Trophoblast cell (in vitro differentiated cells and primary cell): ENCODE measurements around the gene NDRG4.

Experiments
- DNase-seq, 2 donors: peaks; one replicate each; pipeline ENCODE4 v3.0.0-alpha.2; 2016
- H2AFZ ChIP-seq: 2 replicates; pipeline ENCODE4 v1.6.1; 2013; ENCODE audit warnings: low read length, moderate library complexity, mild to moderate bottlenecking; ENCODE audit not compliant: insufficient read depth, poor library complexity
- H2AK5ac ChIP-seq: 2 replicates; pipeline ENCODE4 v1.6.1; 2013; ENCODE audit warnings: mild to moderate bottlenecking, low read length
- H2BK120ac ChIP-seq: 2 replicates; pipeline ENCODE4 v1.6.1; 2013; ENCODE audit warnings: low read length, mild to moderate bottlenecking, moderate library complexity; ENCODE audit not compliant: insufficient read depth, poor library complexity
- H2BK12ac ChIP-seq: 2 replicates; pipeline ENCODE4 v1.6.1; 2013; ENCODE audit warnings: mild to moderate bottlenecking, low read length, moderate library complexity
- H2BK5ac ChIP-seq: 2 replicates; pipeline ENCODE4 v1.6.1; 2013; ENCODE audit warnings: low read length, low read depth, moderate library complexity, mild to moderate bottlenecking; ENCODE audit not compliant: poor library complexity
- H3K14ac ChIP-seq: 2 replicates; pipeline ENCODE4 v1.6.1; 2013; ENCODE audit warnings: mild to moderate bottlenecking, low read length
- H3K18ac ChIP-seq: 2 replicates; pipeline ENCODE4 v1.6.1; 2013; ENCODE audit warnings: mild to moderate bottlenecking, low read length
- H3K23ac ChIP-seq: 2 replicates; pipeline ENCODE4 v1.6.1; 2013; ENCODE audit warnings: low read length
- H3K27ac ChIP-seq: 2 replicates; pipeline ENCODE4 v1.5.1; 2013; ENCODE audit warnings: low read depth, mild to moderate bottlenecking, inconsistent platforms, low read length, moderate library complexity
- H3K27me3 ChIP-seq: 2 replicates; pipeline ENCODE4 v1.6.1; 2013; ENCODE audit warnings: inconsistent platforms, mild to moderate bottlenecking, low read length, moderate library complexity; ENCODE audit not compliant: insufficient read depth
- H3K36me3 ChIP-seq, 2 experiments: 1 replicate in 1 of 2; 2 replicates in 1 of 2; pipeline ENCODE4 v1.6.1; 2013; ENCODE audit warnings: low read length in 2 of 2, mild to moderate bottlenecking in 2 of 2, moderate library complexity in 1 of 2; ENCODE audit not compliant: insufficient read depth in 2 of 2, control insufficient read depth in 1 of 2
- H3K4ac ChIP-seq: 2 replicates; pipeline ENCODE4 v1.6.1; 2013; ENCODE audit warnings: low read depth, mild to moderate bottlenecking, low read length, moderate library complexity
- H3K4me1 ChIP-seq, 2 experiments: 1 replicate in 1 of 2; 2 replicates in 1 of 2; pipeline ENCODE4 v1.6.1; 2013; ENCODE audit warnings: low read length in 2 of 2, mild to moderate bottlenecking in 2 of 2, moderate library complexity in 1 of 2; ENCODE audit not compliant: insufficient read depth in 2 of 2, control insufficient read depth in 1 of 2
- H3K4me2 ChIP-seq: 2 replicates; pipeline ENCODE4 v1.6.1; 2013; ENCODE audit warnings: inconsistent platforms, mild to moderate bottlenecking, low read length, moderate library complexity
- H3K4me3 ChIP-seq: 2 replicates; pipeline ENCODE4 v1.5.1; 2013; ENCODE audit warnings: mild to moderate bottlenecking, low read depth, low read length, inconsistent platforms
- H3K79me1 ChIP-seq: one replicate; pipeline ENCODE4 v1.6.1; 2013; ENCODE audit warnings: low read length
- H3K79me2 ChIP-seq: 2 replicates; pipeline ENCODE4 v1.6.1; 2013; ENCODE audit warnings: low read length, mild to moderate bottlenecking; ENCODE audit not compliant: control insufficient read depth, insufficient read depth, poor library complexity
- H3K9ac ChIP-seq: 2 replicates; pipeline ENCODE4 v1.6.1; 2013; ENCODE audit warnings: mild to moderate bottlenecking, low read length
- H3K9me3 ChIP-seq: 2 replicates; pipeline ENCODE4 v1.6.1; 2013; ENCODE audit warnings: low read depth, mild to moderate bottlenecking, control low read depth, inconsistent platforms, low read length; ENCODE audit not compliant: insufficient read depth
- H4K12ac ChIP-seq: 2 replicates; pipeline ENCODE4 v1.6.1; 2013; ENCODE audit warnings: low read depth, mild to moderate bottlenecking, low read length, moderate library complexity
- H4K8ac ChIP-seq: 2 replicates; pipeline ENCODE4 v1.6.1; 2013; ENCODE audit warnings: low read depth, mild to moderate bottlenecking, low read length, moderate library complexity
- H4K91ac ChIP-seq: one replicate; pipeline ENCODE4 v1.6.1; 2013; ENCODE audit warnings: low read depth, mild to moderate bottlenecking, low read length, moderate library complexity
- WGBS: extraction: QIAGEN DNeasy Blood & Tissue Kit; methylation state at CpG from one replicate; pipeline ENCODE4 v1.1.7; 2013; ENCODE audit warnings: missing lambda C conversion rate; ENCODE audit not compliant: insufficient read length, insufficient coverage; ENCODE audit errors: extremely low coverage; 5-methylcytosine and 5-hydroxymethylcytosine counted together

The NDRG4 gene

GRCh38 chr16:58461056-58461455, 38.9 kb upstream of the NDRG4 start:
- H4K91ac ChIP-seq: no peak overlapping the region
- H4K8ac ChIP-seq: no peak overlapping the region
- H3K79me1 ChIP-seq: no peaks in the 10 kb centered on the region
- H3K4ac ChIP-seq: no peak overlapping the region
- no peak overlapping the region for H4K12ac ChIP-seq
- no peak overlapping the region for H2AK5ac ChIP-seq
- H3K14ac ChIP-seq: no peak overlapping the region
- peaks cover 40% of the 10 kb centered on the region for H3K27me3 ChIP-seq
- no peak overlapping the region for H3K4me2 ChIP-seq
- no peak overlapping the region for H2BK120ac ChIP-seq
- H3K23ac ChIP-seq: no peak overlapping the region
- no peak overlapping the region for H3K18ac ChIP-seq
- H3K4me3 ChIP-seq: no peak overlapping the region
- H2BK12ac ChIP-seq: no peak overlapping the region
- no peaks in the 10 kb centered on the region for H3K9me3 ChIP-seq
- WGBS: no CpG with 5 or more reads among the region's 5 CpGs
- H2AFZ ChIP-seq: no peak overlapping the region
- no peak overlapping the region for H3K27ac ChIP-seq
- DNase-seq: no peak
- no peaks in the 10 kb centered on the region for H3K4me1 ChIP-seq
- H3K36me3 ChIP-seq: no peaks in the 10 kb centered on the region
- no peaks in the 10 kb centered on the region for H3K79me2 ChIP-seq
- no peak overlapping the region for H3K9ac ChIP-seq
- H2BK5ac ChIP-seq: no peak overlapping the region

- no peak overlapping the region for H3K4me3 ChIP-seq
Observed at GRCh38 chr16:58461640-58462039, 38.3 kb upstream of the NDRG4 start.

GRCh38 chr16:58462089-58462488, 37.9 kb upstream of the NDRG4 start:
- no peaks in the 10 kb centered on the region for H3K9me3 ChIP-seq
- no peaks in the 10 kb centered on the region for H3K79me1 ChIP-seq
- no peaks in the 10 kb centered on the region for H3K79me2 ChIP-seq
- H4K8ac ChIP-seq: no peak overlapping the region
- no peak overlapping the region for H4K91ac ChIP-seq
- no peak overlapping the region for H2BK12ac ChIP-seq
- no peak overlapping the region for H3K14ac ChIP-seq
- no peak overlapping the region for H3K4me2 ChIP-seq
- no peak for DNase-seq
- H3K18ac ChIP-seq: no peak overlapping the region
- H2BK5ac ChIP-seq: no peak overlapping the region
- H2AK5ac ChIP-seq: no peak overlapping the region
- WGBS: no CpG with 5 or more reads among the region's 4 CpGs
- H3K27me3 ChIP-seq: peaks cover 47% of the 10 kb centered on the region
- H4K12ac ChIP-seq: no peak overlapping the region
- H3K27ac ChIP-seq: no peak overlapping the region
- H2AFZ ChIP-seq: no peak overlapping the region
- H3K4me3 ChIP-seq: no peak overlapping the region
- H3K23ac ChIP-seq: no peak overlapping the region
- H3K4me1 ChIP-seq: no peaks in the 10 kb centered on the region
- no peak overlapping the region for H3K4ac ChIP-seq
- H2BK120ac ChIP-seq: no peak overlapping the region
- no peak overlapping the region for H3K9ac ChIP-seq
- no peaks in the 10 kb centered on the region for H3K36me3 ChIP-seq

More at GRCh38 chr16:58461640-58462039, 38.3 kb upstream of the NDRG4 start:
- no peak overlapping the region for H2BK5ac ChIP-seq
- no peak overlapping the region for H2AK5ac ChIP-seq
- no peak overlapping the region for H4K12ac ChIP-seq
- H3K79me2 ChIP-seq: no peaks in the 10 kb centered on the region
- H3K23ac ChIP-seq: no peak overlapping the region
- no CpG with 5 or more reads among the region's 7 CpGs for WGBS
- no peak overlapping the region for H2BK12ac ChIP-seq
- H4K8ac ChIP-seq: no peak overlapping the region
- H3K79me1 ChIP-seq: no peaks in the 10 kb centered on the region
- H4K91ac ChIP-seq: no peak overlapping the region
- H2AFZ ChIP-seq: no peak overlapping the region
- H2BK120ac ChIP-seq: no peak overlapping the region
- H3K4me2 ChIP-seq: no peak overlapping the region
- H3K4me1 ChIP-seq: no peaks in the 10 kb centered on the region
- no peak overlapping the region for H3K4ac ChIP-seq
- H3K27ac ChIP-seq: no peak overlapping the region
- peaks cover 46% of the 10 kb centered on the region for H3K27me3 ChIP-seq
- H3K18ac ChIP-seq: no peak overlapping the region
- DNase-seq: no peak
- H3K9me3 ChIP-seq: no peaks in the 10 kb centered on the region
- H3K14ac ChIP-seq: no peak overlapping the region
- H3K9ac ChIP-seq: no peak overlapping the region
- no peaks in the 10 kb centered on the region for H3K36me3 ChIP-seq

DNA sequence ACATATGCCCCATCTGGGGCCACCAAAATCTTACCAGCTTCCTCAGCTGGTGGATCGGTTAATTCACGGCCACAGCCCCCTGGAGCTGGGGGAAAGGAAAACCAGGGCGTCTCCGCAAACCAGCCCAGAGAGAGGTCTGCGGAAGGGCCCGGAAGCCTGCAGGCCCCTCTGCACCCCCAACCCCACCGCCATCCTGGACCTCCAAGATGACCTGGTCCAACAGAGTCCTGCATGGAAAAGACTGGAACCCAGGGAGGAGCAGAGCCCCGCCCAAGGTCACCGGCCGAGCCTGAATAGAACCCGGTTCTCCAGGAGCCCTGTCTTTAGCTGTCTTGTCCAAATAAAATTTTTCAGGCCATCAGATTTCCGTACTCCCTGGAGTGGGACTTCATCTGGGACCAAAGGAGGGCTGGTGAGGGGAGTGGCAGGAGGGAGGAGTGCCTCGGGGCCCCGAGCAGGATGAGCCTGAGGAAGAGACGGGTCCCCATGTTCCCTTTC, 37.4 kb upstream of the NDRG4 start:
- Histone ChIP-seq H3K4me2 (no peak overlapping the region), H4K12ac (no peak overlapping the region), H2BK120ac (no peak overlapping the region), H3K27ac (no peak overlapping the region), H3K79me2 (no peaks in the 10 kb centered on the region), H2BK12ac (no peak overlapping the region), H3K23ac (no peak overlapping the region), H4K91ac (no peak overlapping the region), H3K4me1 (no peaks in the 10 kb centered on the region), H2BK5ac (no peak overlapping the region), H3K4me3 (no peak overlapping the region), H3K9me3 (no peaks in the 10 kb centered on the region), H3K9ac (no peak overlapping the region), H3K4ac (no peak overlapping the region), H2AK5ac (no peak overlapping the region), H2AFZ (no peak overlapping the region), H3K36me3 (no peaks in the 10 kb centered on the region), H3K79me1 (no peaks in the 10 kb centered on the region), H3K18ac (no peak overlapping the region), H3K14ac (no peak overlapping the region), H4K8ac (no peak overlapping the region), H3K27me3 (peaks cover 47% of the 10 kb centered on the region)
- DNase-seq: no peak
- no CpG with 5 or more reads among the region's 15 CpGs for WGBS
